ENCODE results near the gene MAML3.

GRCh38 chr4:139761461-139761860, 392.5 kb downstream of the MAML3 start:
- TF ChIP-seq CTCF (IDR thresholded peaks at IDR 0.05) (no peak), POLR2AphosphoS5 (IDR thresholded peaks at IDR 0.05) (no peak), POLR2A (IDR thresholded peaks at IDR 0.05) (no peak), EP300 (IDR thresholded peaks at IDR 0.05) (no peak)

Measured in suprapubic skin (tissue), 4 donors.